Renal pelvis (tissue), 3 donors: ENCODE measurements around the gene MCCC1. TPM values are rescaled to one million over a fixed set of nuclear protein-coding genes. Genes with fewer than 3 reads are reported as not detected.

ENCODE experiments used
- polyA plus RNA-seq, 3 donors: library from polyadenylated mRNA; unstranded; fragments of 120-200 nt; gene quantifications; one replicate each; pipeline ENCODE4 v1.2.1, GENCODE V29; 2013; ENCODE audit not compliant: insufficient read length in 3 of 3

The MCCC1 gene
- polyA plus RNA-seq, 3 donors: 55.5 to 64.4 (median 62.8) TPM

Other genes starting within 250 kb of the MCCC1 start
- 10 to 100 TPM; 46.1 to 61.9 (median 51.2) TPM for gene DCUN1D1, start 119.0 kb downstream of the MCCC1 start, polyA plus RNA-seq
- gene LAMP3, start 63.2 kb upstream of the MCCC1 start, polyA plus RNA-seq: 1 to 10 TPM; 2.3 to 4.9 (median 2.7) TPM
- 10 to 100 TPM; 21.4 to 25.2 (median 22.6) TPM for gene B3GNT5, start 153.8 kb upstream of the MCCC1 start, polyA plus RNA-seq